NOMO-1 treated with DMSO at 0.1 percent for 48 hours (cell line): ENCODE data around the gene HOXA3.

ENCODE experiments used
- DNase-seq: peaks from one replicate; lab custom pipeline; 2025; ENCODE audit not compliant: unreplicated experiment; lab: John Stamatoyannopoulos, UW

The HOXA3 gene

DNA sequence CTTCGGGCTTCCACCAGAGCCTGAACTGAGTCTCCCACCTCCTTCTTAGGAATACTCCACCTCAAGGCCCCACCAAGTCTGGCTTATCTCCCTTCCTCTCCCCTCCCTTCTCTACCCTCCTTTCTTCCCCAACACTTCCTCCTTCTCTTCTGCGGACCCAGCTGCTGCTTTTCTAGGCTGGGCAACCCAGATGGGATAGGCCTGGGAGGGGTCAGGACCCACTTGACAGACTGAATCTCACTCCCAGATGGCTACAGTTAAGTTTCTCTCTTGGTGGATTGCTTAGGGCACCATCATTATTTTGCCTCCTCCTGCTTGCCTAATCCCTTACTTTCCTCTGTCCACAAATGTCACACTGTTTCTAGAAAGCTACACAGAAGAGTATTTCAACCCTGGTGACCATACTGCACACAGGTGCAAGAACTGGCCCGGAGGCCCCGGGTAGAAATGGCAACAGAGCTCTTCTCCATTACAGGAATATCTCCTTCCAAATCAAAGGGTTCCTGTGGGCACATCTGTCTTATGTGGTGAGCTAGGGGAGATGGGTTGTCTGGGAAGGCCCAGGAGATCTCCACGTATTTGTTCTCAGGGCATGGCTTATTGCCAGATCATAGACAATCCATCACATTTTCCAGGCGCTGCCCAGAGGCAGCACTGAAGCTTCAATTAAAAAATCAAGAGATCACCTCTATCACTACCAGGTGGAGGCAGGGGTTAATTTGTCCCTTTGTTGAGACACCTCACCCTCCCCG, 37.8 kb upstream of the HOXA3 start:
- DNase-seq = no peak

- DNase-seq = no peak
Observed at GRCh38 chr7:27189295-27189996, 37.1 kb upstream of the HOXA3 start.

DNA sequence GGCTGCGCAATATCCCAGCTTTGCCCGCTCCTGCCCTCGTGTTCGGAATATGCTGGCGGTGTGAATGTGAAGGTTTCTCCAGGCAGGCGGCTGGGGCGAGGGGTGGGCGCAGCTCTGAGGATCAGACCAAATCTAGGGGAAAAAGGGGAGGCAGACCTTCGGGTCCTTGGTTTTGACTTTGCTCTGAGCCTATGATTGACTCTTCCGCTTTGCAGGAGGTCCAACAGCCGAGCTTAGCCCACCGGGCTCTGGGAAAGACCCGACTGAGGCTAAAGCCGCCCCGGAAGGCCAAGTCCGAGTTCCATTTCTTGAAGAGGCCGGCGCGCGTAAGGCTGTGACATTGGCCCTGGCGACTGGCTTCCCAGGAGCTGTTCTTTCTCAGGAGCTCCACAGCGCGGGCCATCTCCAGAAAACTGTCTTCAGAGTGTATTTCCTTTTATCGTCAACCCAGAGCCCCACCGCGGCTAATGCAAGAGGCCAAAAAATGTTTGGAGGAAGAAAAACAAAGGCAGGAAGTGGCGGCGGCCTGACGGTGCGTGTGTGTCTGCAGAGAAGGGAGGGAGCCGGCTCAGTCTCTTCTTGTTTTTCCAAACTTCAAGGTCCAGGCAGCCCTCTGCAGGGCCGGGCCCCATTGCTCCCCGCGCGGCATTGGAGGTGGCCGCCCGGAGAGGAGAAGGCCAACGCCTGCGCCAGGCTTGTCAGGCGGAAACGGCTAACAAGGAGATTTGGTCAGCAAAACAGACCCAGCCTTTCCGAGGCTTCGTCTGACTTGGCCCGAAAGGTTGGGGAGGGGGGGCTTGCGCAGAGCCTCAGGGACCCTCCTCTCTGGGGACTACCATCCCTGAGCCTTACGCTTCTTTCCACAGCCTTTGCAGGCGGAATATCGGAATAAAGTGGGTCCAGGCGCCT, 36.3 kb upstream of the HOXA3 start:
- DNase-seq = peak; percentile 66

- no peak for DNase-seq
Observed at GRCh38 chr7:27187475-27188385, 35.3 kb upstream of the HOXA3 start.

DNA sequence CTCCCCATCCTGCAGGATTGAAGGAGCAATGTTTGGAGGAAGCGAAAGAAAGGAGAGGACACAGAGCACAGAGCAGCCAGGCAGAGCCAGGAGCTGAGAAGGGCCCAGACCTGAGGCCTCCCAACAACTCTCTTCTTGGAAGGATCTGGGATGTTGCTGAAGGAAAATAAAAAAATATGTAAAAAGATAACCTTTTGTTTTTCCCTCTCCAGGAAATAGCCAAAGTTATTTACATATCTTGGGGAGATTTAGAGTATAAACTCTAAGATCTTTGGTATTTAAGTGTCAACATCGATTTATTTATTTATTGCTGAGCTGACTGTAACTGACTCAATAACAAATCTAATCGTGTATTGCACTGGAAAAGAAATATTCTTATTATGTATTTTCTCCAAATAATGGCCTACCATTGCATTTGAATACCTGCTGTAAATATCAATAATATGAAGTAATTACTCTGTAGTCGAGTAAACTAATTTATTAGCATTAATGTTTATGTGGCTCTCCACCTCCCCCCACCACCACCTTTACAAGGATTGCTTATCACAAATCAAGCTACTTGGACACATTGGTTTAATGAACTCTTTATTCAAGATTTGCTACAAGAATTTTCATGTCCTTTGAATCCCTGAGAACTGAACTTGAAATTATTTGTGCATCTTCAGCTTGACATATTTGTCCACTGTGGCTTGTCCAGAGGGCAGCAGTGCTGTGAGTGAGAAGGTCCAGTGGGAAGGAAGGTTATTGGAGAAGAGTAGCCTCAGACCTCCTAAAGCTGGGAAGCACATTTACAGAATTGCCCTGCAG, 34.5 kb upstream of the HOXA3 start:
- no peak for DNase-seq

- no peak for DNase-seq
Observed at GRCh38 chr7:27185854-27186667, 33.7 kb upstream of the HOXA3 start.

- DNase-seq = peak; percentile 88
Observed at GRCh38 chr7:27185013-27185853, 32.9 kb upstream of the HOXA3 start, which contains the start of gene HOXA11. Gene HOXA11, minus strand, starts transcription at chr7:27185232. Its CDS starts 88 bp downstream, at chr7:27185144.

- DNase-seq = no peak
Observed at GRCh38 chr7:27184337-27185012, 32.1 kb upstream of the HOXA3 start.

GRCh38 chr7:27183682-27184336, 31.4 kb upstream of the HOXA3 start:
- DNase-seq = no peak

DNA sequence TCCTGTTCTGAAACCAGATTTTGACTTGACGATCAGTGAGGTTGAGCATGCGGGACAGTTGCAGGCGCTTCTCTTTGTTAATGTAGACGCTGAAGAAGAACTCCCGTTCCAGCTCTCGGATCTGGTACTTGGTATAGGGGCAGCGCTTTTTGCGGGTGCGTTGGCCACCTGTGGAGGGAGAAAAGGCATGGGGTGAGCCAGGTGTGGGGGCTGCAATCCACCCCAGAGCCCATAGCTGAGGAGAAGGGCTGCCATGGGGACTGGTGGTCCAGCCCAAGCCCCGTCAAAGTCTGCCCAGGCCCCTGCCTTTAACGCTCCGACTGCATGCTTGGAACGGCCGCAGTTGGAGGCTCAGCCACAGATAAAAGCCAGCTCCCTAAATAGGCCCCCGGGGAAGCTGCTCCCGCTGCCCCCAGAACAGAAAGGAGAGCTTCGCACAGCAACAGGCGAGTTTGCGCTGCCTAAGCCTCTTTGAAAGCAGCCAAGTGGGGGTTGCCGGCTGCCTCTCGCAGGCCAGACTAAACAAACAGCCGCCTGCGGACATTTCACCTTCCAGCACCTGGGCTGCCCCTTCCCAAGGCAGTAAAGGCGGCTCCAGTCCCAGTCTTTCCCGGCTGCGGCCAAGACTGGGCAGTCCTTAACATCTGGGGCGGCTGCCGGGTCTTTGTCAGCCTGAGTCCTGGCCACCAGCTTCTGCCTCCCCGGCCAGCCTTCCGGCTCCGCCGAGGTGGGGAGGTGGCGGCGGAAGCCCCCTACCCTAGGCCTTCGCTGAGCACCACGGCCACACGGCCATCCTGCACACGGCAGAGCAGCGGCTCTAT, 30.7 kb upstream of the HOXA3 start:
- DNase-seq = no peak

DNA sequence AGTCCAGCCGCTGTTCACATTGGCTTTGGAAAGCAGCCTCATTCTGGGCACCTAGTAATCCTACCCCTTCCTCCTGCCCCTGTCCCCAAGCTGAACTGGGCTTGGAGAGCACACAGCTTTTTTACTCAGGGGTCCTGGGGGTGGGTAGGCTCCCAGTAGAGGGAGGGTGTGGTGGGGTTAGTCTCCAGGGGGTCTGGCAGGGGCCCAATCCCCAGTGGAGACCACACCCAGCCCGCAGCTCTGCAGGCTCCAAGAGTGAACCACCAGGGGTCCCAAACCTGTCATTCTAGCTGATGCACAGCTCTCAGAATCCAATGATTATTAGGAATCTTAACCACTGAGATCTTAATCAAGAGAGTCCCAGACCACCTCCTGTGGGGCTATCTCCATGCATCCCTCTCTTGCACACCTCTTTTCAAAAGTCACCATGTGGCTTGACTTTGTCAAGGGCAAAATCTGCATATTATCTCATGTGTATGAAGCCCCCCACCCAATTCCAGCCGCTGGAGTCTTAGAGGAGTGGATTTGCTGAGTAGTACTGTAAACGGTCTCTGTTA, 30.0 kb upstream of the HOXA3 start:
- no peak for DNase-seq

DNA sequence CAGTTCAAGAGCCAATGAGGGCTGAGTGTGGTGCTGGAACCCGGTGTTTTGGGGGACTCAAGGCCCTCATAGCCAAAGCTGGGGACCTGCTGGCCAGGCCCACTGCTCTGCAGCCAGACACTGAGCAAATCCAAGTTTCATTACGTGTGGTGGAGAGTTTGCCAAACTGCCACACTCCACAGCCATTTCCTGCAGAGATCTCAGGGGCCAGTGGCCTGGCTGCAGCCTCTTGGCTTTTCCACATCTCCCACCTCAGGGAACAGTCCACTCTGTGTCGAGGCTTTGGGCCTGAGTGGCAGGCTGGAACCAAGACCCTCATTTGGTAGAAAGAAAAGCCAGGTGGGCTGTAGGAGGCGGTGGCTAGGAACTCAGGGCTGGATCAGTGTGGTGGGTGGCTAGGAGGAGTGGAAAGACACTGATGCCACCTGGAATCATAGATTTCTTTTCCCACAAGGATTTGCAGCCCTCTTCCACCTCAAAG, 29.5 kb upstream of the HOXA3 start:
- no peak for DNase-seq

DNA sequence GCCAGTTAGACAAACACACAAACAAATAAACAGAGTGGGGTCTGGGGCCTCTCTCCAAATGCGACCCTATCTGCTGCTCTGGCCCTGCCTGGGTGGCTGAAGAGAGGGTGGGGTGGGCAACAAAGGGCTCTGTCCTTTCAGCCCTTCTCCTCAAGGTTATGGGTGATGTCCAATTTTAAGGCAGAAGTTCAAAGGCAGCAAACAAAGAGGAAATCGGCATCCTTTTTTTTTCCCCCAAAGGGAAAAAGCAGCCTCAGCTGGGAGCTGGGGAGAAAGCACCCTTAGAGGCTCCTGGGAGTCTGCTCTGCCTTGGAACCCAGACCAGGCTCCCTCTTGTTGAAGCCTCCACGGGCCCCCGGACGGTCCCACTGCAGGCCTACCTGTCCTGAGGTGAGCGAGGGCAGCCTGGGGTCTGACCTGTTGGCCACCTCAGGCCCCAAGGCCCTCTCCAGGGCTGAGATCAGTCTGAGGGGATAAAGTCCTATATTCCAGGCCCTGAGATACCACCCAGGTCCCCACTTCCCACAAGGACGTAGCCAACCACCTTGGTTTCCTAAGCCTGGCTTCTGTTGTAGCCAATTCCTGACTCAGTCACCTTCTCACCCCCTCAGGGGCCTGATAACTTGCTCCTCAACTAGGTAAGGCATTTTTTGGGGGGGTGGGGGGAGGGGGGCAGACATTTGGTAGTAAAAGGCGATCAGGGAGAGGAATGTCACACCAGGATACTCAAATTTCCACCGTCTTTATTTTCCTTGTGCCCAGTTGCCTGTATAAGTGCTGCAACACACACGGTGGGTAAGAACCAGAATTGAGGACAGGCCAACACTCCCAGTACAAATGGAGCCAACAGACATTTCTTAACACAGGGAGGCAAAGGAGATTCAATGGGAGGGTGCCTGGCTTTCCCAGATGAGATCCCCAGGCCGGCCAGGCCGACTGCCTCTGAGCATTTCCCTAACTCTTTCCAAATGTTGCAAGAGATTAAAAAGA, 28.3 kb upstream of the HOXA3 start:
- DNase-seq = no peak
